Smooth muscle cell (in vitro differentiated cells): ENCODE measurements around the gene DNER. TPM values are rescaled to one million over a fixed set of nuclear protein-coding genes. Genes with fewer than 3 reads are reported as not detected.

ENCODE experiments used
- DNase-seq: peaks from one replicate; lab custom pipeline; 2025; ENCODE audit not compliant: unreplicated experiment; lab: John Stamatoyannopoulos, UW
- H2AFZ ChIP-seq: fragments of 200-600 bp; sonication (generic); 2 replicates; pipeline ENCODE4 v1.6.0; 2016; ENCODE audit warnings: antibody characterized with exemption, low read depth, mild to moderate bottlenecking
- H3F3A ChIP-seq: fragments of 200-600 bp; sonication (generic); 2 replicates; pipeline ENCODE4 v1.6.0; 2017; ENCODE audit warnings: antibody characterized with exemption, low read depth
- H3K27ac ChIP-seq: fragments of 200-600 bp; sonication (generic); 2 replicates; pipeline ENCODE4 v1.5.1; 2016; ENCODE audit warnings: low read depth, mild to moderate bottlenecking
- H3K27me3 ChIP-seq: fragments of 200-600 bp; sonication (generic); 2 replicates; pipeline ENCODE4 v1.6.1; 2016; ENCODE audit warnings: low read depth, mild to moderate bottlenecking
- H3K36me3 ChIP-seq: fragments of 200-600 bp; sonication (generic); 2 replicates; pipeline ENCODE4 v1.5.1; 2016; ENCODE audit warnings: low read depth
- H3K4me1 ChIP-seq: fragments of 200-600 bp; sonication (generic); 2 replicates; pipeline ENCODE4 v1.5.1; 2016; ENCODE audit warnings: low read depth
- H3K4me2 ChIP-seq: fragments of 200-600 bp; sonication (generic); 2 replicates; pipeline ENCODE4 v1.6.0; 2016; ENCODE audit warnings: mild to moderate bottlenecking
- H3K4me3 ChIP-seq: fragments of 200-600 bp; sonication (generic); 2 replicates; pipeline ENCODE4 v1.5.1; 2016; ENCODE audit warnings: mild to moderate bottlenecking
- H3K79me2 ChIP-seq: fragments of 200-600 bp; sonication (generic); 2 replicates; pipeline ENCODE4 v1.6.0; 2016; ENCODE audit warnings: low read depth, mild to moderate bottlenecking
- H3K9ac ChIP-seq: fragments of 200-600 bp; sonication (generic); 2 replicates; pipeline ENCODE4 v1.6.0; 2016; ENCODE audit warnings: low read depth
- H3K9me3 ChIP-seq: fragments of 200-600 bp; sonication (generic); replicated peaks from 2 replicates; pipeline ENCODE4 v1.5.1; 2016; ENCODE audit warnings: low read depth
- H4K20me1 ChIP-seq: fragments of 200-600 bp; sonication (generic); 2 replicates; pipeline ENCODE4 v1.6.0; 2016; ENCODE audit warnings: low read depth
- CTCF ChIP-seq: fragments of 200-600 bp; sonication (generic); IDR thresholded peaks from 2 replicates; pipeline ENCODE4 v1.5.1; 2017; ENCODE audit warnings: borderline replicate concordance, mild to moderate bottlenecking, antibody characterized with exemption; ENCODE audit not compliant: insufficient read depth, poor library complexity, severe bottlenecking
- WGBS: methylation state at CpG from one replicate; pipeline ENCODE4 v1.1.7; 2016; ENCODE audit warnings: low lambda C conversion rate; 5-methylcytosine and 5-hydroxymethylcytosine counted together
- polyA plus RNA-seq: library from polyadenylated mRNA; unstranded; fragments of >200 nt; fragmentation: Nextera tagmentation; extraction: Ambion mirVana; gene quantifications from 2 replicates; pipeline ENCODE4 v1.2.1, GENCODE V29; 2016
- total RNA-seq: library from RNA; depleted of rRNA; stranded (reverse); fragments of >200 nt; gene quantifications from 2 replicates; pipeline ENCODE4 v1.2.3, GENCODE V29; 2014

DNER gene
- total and polyA plus RNA-seq, 2 experiments from 2014 or later = 0.31 to 0.61 TPM

- DNase-seq = no peak
- Histone ChIP-seq H3K4me1 (no peaks in the 10 kb centered on the region), H3K79me2 (no peaks in the 10 kb centered on the region), H4K20me1 (no peaks in the 10 kb centered on the region), H2AFZ (peak overlapping the region; percentile 75), H3F3A (peaks cover 3% of the 10 kb centered on the region), H3K9me3 (no peaks in the 10 kb centered on the region), H3K27ac (peak overlapping the region; percentile 22), H3K36me3 (no peaks in the 10 kb centered on the region), H3K27me3 (no peaks in the 10 kb centered on the region), H3K4me3 (no peak overlapping the region), H3K4me2 (peak overlapping the region; percentile 18), H3K9ac (no peak overlapping the region)
- TF ChIP-seq CTCF = no peak
- WGBS = 34% methylated on average over 7 of the region's 7 CpGs
Measured at GRCh38 chr2:229335877-229336346, 378.4 kb downstream of the DNER start.

GRCh38 chr2:229335330-229335729 lies 379.0 kb downstream of the DNER start:
- Histone ChIP-seq H3K4me1 (no peaks in the 10 kb centered on the region), H3K79me2 (no peaks in the 10 kb centered on the region), H3K4me3 (no peak overlapping the region), H3K4me2 (no peak overlapping the region), H3K27me3 (no peaks in the 10 kb centered on the region), H3K36me3 (no peaks in the 10 kb centered on the region), H4K20me1 (no peaks in the 10 kb centered on the region), H3K27ac (no peak overlapping the region), H3K9ac (no peak overlapping the region), H3F3A (peaks cover 3% of the 10 kb centered on the region), H2AFZ (peak overlapping the region; percentile 75), H3K9me3 (no peaks in the 10 kb centered on the region)
- no peak for TF ChIP-seq CTCF
- no peak for DNase-seq
- 92% methylated on average over 7 of the region's 7 CpGs for WGBS

DNA sequence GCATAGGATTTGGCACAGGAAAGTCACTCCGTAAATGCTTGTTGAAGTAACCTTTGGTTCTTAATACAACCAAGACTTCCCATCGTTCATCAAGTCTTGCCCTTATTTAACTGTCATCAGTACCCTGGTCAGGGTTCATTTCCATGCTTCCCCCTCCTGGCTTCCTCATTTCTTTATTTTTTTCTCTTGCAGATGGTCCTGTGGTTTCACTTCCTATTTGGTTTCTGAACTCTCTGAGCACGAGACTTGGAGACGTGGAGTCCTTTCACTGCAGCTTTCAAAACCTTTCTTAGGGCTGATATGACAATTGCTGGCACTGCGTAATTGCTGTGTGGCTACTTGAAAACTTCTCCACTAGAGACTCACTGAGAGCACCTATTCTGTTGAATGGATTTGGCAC lies 383.4 kb downstream of the DNER start:
- no peaks in the 10 kb centered on the region for H3K27me3 ChIP-seq
- no peaks in the 10 kb centered on the region for H3K79me2 ChIP-seq
- no peak overlapping the region for H3K27ac ChIP-seq
- H3K4me2 ChIP-seq = no peak overlapping the region
- H3K9ac ChIP-seq = no peak overlapping the region
- no peaks in the 10 kb centered on the region for H3K9me3 ChIP-seq
- no peaks in the 10 kb centered on the region for H3F3A ChIP-seq
- TF ChIP-seq CTCF = no peak
- no peak for DNase-seq
- H3K36me3 ChIP-seq = no peaks in the 10 kb centered on the region
- no peaks in the 10 kb centered on the region for H3K4me1 ChIP-seq
- no peak overlapping the region for H2AFZ ChIP-seq
- H3K4me3 ChIP-seq = no peak overlapping the region
- 70% methylated on average over 5 of the region's 5 CpGs for WGBS
- no peaks in the 10 kb centered on the region for H4K20me1 ChIP-seq

DNA sequence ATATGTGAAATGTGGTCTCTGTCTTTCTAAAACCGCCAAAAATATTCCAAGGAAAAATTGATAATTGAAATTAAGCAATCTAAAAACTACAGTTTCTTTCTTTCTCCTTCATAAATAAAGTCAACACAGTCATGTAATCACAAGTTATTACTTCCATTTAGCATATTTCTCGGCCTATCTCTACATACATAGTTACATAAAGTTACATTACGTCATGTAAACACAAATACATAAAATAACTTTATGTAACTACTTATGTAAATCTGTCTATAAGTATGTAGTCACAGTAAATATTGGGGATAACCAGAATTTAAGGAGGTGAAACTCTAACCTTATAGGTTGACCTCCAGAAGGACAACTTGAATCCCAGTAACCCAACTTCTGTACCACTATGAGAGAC lies 394.8 kb downstream of the DNER start:
- H2AFZ ChIP-seq = no peak overlapping the region
- DNase-seq = no peak

More for the DNA sequence above, 394.8 kb downstream of the DNER start:
- H3K4me1 ChIP-seq = no peaks in the 10 kb centered on the region
- no peaks in the 10 kb centered on the region for H3F3A ChIP-seq
- no peaks in the 10 kb centered on the region for H4K20me1 ChIP-seq
- H3K27me3 ChIP-seq = no peaks in the 10 kb centered on the region
- H3K79me2 ChIP-seq = no peaks in the 10 kb centered on the region
- H3K9me3 ChIP-seq = no peaks in the 10 kb centered on the region
- no peak overlapping the region for H3K4me2 ChIP-seq
- no peaks in the 10 kb centered on the region for H3K36me3 ChIP-seq
- no peak overlapping the region for H3K27ac ChIP-seq
- no peak overlapping the region for H3K4me3 ChIP-seq
- H3K9ac ChIP-seq = no peak overlapping the region
- no peak for TF ChIP-seq CTCF
- 92% methylated on average over 3 of the region's 3 CpGs for WGBS
